Measurements from ENCODE around the gene WRAP53. TPM values are rescaled to one million over a fixed set of nuclear protein-coding genes. Genes with fewer than 3 reads are reported as not detected.

Gene WRAP53
- total RNA-seq, 1 donor from 2014 or later: 14.9 TPM

GRCh38 chr17:7697828-7698588 is 9.7 kb downstream of the WRAP53 start:
- no peak for DNase-seq (ENCODE audit: low read depth)
- H3K4me3 ChIP-seq (ENCODE audit: low read depth, low read length): no peak overlapping the region
- TF ChIP-seq, protein P1, sequence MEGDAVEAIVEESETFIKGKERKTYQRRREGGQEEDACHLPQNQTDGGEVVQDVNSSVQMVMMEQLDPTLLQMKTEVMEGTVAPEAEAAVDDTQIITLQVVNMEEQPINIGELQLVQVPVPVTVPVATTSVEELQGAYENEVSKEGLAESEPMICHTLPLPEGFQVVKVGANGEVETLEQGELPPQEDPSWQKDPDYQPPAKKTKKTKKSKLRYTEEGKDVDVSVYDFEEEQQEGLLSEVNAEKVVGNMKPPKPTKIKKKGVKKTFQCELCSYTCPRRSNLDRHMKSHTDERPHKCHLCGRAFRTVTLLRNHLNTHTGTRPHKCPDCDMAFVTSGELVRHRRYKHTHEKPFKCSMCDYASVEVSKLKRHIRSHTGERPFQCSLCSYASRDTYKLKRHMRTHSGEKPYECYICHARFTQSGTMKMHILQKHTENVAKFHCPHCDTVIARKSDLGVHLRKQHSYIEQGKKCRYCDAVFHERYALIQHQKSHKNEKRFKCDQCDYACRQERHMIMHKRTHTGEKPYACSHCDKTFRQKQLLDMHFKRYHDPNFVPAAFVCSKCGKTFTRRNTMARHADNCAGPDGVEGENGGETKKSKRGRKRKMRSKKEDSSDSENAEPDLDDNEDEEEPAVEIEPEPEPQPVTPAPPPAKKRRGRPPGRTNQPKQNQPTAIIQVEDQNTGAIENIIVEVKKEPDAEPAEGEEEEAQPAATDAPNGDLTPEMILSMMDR (conservative IDR thresholded peaks at IDR 0.05; ENCODE audit: low read depth, low read length): no peak

- no peak overlapping the region for H3K4me3 ChIP-seq (ENCODE audit: low read depth, low read length)
- no peak for DNase-seq (ENCODE audit: low read depth)
- TF ChIP-seq, protein P1 (conservative IDR thresholded peaks at IDR 0.05; ENCODE audit: low read depth, low read length): no peak
These were observed 12.2 kb downstream of the WRAP53 start for GRCh38 chr17:7700510-7700909.

GRCh38 chr17:7701681-7702080 is 13.4 kb downstream of the WRAP53 start:
- H3K4me3 ChIP-seq (ENCODE audit: low read depth, low read length): no peak overlapping the region
- TF ChIP-seq, protein P1 (conservative IDR thresholded peaks at IDR 0.05; ENCODE audit: low read depth, low read length): no peak
- no peak for DNase-seq (ENCODE audit: low read depth)

- TF ChIP-seq, protein P1 (conservative IDR thresholded peaks at IDR 0.05; ENCODE audit: low read depth, low read length): no peak
- no peak for DNase-seq (ENCODE audit: low read depth)
These were observed 14.5 kb downstream of the WRAP53 start for GRCh38 chr17:7702776-7703175.

DNA sequence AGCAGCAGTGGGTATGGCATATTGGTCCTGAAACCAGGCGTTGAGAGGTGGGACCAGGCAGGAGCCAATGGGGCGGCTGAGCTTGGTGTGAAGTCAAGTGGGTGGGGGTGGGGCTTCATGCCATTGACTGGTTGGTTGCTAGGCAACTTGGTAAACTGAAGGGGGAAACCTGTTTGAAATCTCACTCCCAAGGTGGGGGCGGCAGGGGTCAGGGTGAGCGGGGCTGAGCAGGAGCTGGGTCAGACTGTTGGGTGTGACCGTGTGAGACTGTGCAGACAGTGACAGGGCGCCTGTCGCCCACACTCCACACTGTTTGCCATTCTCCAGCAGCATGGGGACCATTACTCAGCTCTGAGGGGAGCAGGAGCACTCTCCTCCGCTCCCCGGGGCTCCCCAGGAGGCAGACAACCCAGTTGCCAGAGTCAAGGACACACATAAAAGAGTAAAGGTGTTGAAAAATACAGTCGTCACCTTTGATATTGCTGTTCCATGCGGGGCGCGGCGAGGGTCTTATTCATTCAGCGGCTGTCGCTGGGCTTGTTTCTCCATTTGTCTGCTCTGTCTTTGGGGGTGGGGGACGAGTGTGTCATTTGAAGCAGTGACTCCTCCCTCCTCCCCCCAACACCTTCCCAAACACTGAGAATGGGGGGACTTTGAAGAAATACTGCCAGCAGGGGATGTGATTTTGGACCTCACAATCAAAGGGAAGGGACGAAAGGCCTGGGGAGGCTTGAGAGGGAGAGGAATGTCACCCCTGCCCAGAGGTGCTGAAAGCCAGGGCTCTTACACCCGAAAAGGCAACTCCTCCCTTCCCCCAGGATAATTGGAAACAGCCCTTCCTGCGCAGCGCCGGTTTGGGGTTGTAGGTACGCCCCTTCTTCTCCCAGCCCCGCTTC is 15.6 kb downstream of the WRAP53 start:
- no peak for DNase-seq (ENCODE audit: low read depth)
- TF ChIP-seq, protein P1 (conservative IDR thresholded peaks at IDR 0.05; ENCODE audit: low read depth, low read length): no peak
- no peak overlapping the region for H3K4me3 ChIP-seq (ENCODE audit: low read depth, low read length)

More at GRCh38 chr17:7702776-7703175, 14.5 kb downstream of the WRAP53 start:
- H3K4me3 ChIP-seq (ENCODE audit: low read depth, low read length): no peak overlapping the region

- H3K4me3 ChIP-seq (ENCODE audit: low read depth, low read length): peak within 1 kb of the TSS; percentile 43
- TF ChIP-seq, protein P1 (conservative IDR thresholded peaks at IDR 0.05; ENCODE audit: low read depth, low read length): no peak
- no peak for DNase-seq (ENCODE audit: low read depth)
These were observed 16.5 kb downstream of the WRAP53 start, which contains the start of gene EFNB3 for GRCh38 chr17:7704601-7705268. TSS of gene EFNB3 (plus strand) at chr17:7705202. CDS start at chr17:7705599, 397 bp downstream.

Data from epithelial cell of proximal tubule (primary cell).